Mesothelial cell of epicardium (in vitro differentiated cells): ENCODE measurements around the gene SINHCAF. TPM values are rescaled to one million over a fixed set of nuclear protein-coding genes. Genes with fewer than 3 reads are reported as not detected.
"Not testable (repeated sequence)": the region's sequence is repeated elsewhere in the genome, so short reads cannot be mapped to it uniquely, and the experiment has no call there.

Experiments
- DNase-seq, 2 experiments: peaks; one replicate each; pipeline ENCODE4 v3.0.0; 2021; ENCODE audit warnings: low spot score in 2 of 2; ENCODE audit not compliant: unreplicated experiment in 2 of 2
- H3K27ac Mint-ChIP-seq: 2 replicates; pipeline ENCODE4 v1.8.0; 2021; ENCODE audit warnings: mixed read lengths
- H3K27me3 Mint-ChIP-seq: 2 replicates; pipeline ENCODE4 v1.8.0; 2021; ENCODE audit warnings: low read depth, mixed read lengths
- H3K36me3 Mint-ChIP-seq: 2 replicates; pipeline ENCODE4 v1.8.0; 2021; ENCODE audit warnings: mixed read lengths
- H3K4me1 Mint-ChIP-seq: 2 replicates; pipeline ENCODE4 v1.8.0; 2021; ENCODE audit warnings: mixed read lengths
- H3K4me3 Mint-ChIP-seq: 2 replicates; pipeline ENCODE4 v1.8.0; 2021; ENCODE audit warnings: mild to moderate bottlenecking, moderate library complexity, mixed read lengths
- H3K9me3 Mint-ChIP-seq: 2 replicates; pipeline ENCODE4 v1.8.0; 2021; ENCODE audit warnings: mixed read lengths
- CTCF ChIP-seq: fragments of 200-600 bp; sonication (generic); IDR thresholded peaks from one replicate; pipeline ENCODE4 v1.5.0; 2021; ENCODE audit warnings: antibody characterized with exemption; ENCODE audit not compliant: unreplicated experiment
- total RNA-seq: library from RNA; stranded (reverse); gene quantifications from 3 replicates; pipeline ENCODE4 v1.2.1, GENCODE V29; 2021

SINHCAF gene, protein sequence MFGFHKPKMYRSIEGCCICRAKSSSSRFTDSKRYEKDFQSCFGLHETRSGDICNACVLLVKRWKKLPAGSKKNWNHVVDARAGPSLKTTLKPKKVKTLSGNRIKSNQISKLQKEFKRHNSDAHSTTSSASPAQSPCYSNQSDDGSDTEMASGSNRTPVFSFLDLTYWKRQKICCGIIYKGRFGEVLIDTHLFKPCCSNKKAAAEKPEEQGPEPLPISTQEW
- 241 to 262 TPM (median 246 TPM) in 3 replicates for total RNA-seq

GRCh38 chr12:31325877-31326631, at the start of gene SINHCAF:
TSS of gene SINHCAF (minus strand) at chr12:31326150. CDS start at chr12:31298204, 27,946 bp downstream.
- no peak for TF ChIP-seq CTCF
- H3K9me3 Mint-ChIP-seq, result no peaks in the 10 kb centered on the region
- H3K4me1 Mint-ChIP-seq, result peaks cover 27% of the 10 kb centered on the region

GRCh38 chr12:31375422-31375821, 49.5 kb upstream of the SINHCAF start:
- not testable (repeated sequence) for H3K27me3 Mint-ChIP-seq, H3K9me3 Mint-ChIP-seq, H3K4me3 Mint-ChIP-seq, H3K36me3 Mint-ChIP-seq, DNase-seq, H3K27ac Mint-ChIP-seq
- H3K4me1 Mint-ChIP-seq, result peaks cover 11% of the 10 kb centered on the region

More at GRCh38 chr12:31325877-31326631, at the start of gene SINHCAF:
- DNase-seq, result peak; percentile 99 to 100
- H3K36me3 Mint-ChIP-seq, result no peaks in the 10 kb centered on the region
- no peaks in the 10 kb centered on the region for H3K27me3 Mint-ChIP-seq
- peak within 1 kb of the TSS; percentile 100 for H3K27ac Mint-ChIP-seq
- H3K4me3 Mint-ChIP-seq, result peak within 1 kb of the TSS; percentile 99

DNA sequence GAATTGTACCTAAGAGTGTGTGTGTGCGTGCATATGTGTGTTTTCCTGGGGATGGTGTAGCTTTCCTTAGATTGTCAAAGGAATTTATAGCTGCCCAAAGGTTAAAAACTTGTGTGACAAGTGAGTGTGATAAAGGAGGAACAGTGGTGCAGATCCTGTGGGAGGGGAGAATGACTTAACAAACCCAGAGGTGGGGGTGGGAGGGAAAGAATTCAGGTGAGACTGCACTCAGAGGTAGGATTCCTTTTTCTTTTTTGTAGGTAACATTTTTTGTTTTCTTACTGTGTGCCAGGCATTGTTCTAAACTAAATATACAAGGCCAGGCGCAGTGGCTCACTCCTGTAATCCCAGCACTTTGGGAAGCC, 45.3 kb upstream of the SINHCAF start:
- H3K4me3 Mint-ChIP-seq, result peak overlapping the region; percentile 2
- H3K36me3 Mint-ChIP-seq, result no peaks in the 10 kb centered on the region
- H3K4me1 Mint-ChIP-seq, result peaks cover 31% of the 10 kb centered on the region
- TF ChIP-seq CTCF, result no peak
- H3K27me3 Mint-ChIP-seq, result no peaks in the 10 kb centered on the region
- no peak for DNase-seq
- H3K9me3 Mint-ChIP-seq, result no peaks in the 10 kb centered on the region
- peak overlapping the region; percentile 96 for H3K27ac Mint-ChIP-seq

- Mint-ChIP-seq H3K27ac (peak overlapping the region; percentile 96), H3K4me1 (peaks cover 31% of the 10 kb centered on the region), H3K27me3 (no peaks in the 10 kb centered on the region), H3K4me3 (peak overlapping the region; percentile 65), H3K36me3 (no peaks in the 10 kb centered on the region), H3K9me3 (no peaks in the 10 kb centered on the region)
- TF ChIP-seq CTCF, result no peak
- DNase-seq, result no peak
Measured at GRCh38 chr12:31370531-31371255, 44.7 kb upstream of the SINHCAF start.

DNA sequence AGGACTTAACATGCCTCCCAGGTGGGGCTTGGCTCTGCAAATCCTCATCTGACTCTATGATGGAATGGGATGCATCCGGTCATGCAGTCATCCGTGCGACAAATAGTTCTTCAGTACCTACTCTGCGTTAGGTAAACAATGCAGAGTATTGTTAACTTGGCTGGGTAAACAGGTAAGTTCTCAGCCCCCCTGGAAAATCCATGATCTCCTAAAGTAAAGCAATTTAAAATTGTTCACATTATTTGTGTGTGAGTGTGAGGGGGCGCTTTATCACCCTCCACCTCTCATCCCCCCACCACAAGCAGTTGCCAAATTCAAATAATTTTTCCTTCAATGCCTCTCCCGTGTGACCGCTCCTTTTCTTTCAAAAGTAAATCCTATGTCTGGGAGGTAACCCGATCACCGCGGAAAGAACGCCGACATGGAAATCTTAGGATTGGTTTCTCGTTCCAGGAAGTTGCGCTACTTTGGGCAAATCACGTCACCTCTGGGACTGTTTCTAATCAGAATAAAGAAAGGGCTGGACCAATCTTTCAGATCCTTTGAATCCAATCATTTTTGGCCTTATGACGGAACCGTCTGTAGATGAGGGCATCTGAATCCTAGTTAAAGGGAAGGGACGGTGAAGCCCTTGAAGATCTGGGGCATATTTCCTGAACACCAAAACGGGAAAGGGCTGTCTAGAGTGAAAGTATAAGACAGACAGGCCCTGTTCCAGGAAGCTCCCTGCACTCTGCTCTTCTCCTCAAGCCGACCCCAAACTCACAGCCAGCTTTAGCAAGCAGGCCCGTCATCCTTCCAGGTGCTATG, 44.0 kb upstream of the SINHCAF start:
- peak overlapping the region; percentile 65 for H3K4me3 Mint-ChIP-seq
- no peak for TF ChIP-seq CTCF
- H3K4me1 Mint-ChIP-seq, result peaks cover 31% of the 10 kb centered on the region
- DNase-seq, result no peak
- H3K9me3 Mint-ChIP-seq, result no peaks in the 10 kb centered on the region
- no peaks in the 10 kb centered on the region for H3K27me3 Mint-ChIP-seq
- H3K27ac Mint-ChIP-seq, result peak overlapping the region; percentile 96
- H3K36me3 Mint-ChIP-seq, result no peaks in the 10 kb centered on the region
